ENCODE measurements around the gene FMN1.

DNA sequence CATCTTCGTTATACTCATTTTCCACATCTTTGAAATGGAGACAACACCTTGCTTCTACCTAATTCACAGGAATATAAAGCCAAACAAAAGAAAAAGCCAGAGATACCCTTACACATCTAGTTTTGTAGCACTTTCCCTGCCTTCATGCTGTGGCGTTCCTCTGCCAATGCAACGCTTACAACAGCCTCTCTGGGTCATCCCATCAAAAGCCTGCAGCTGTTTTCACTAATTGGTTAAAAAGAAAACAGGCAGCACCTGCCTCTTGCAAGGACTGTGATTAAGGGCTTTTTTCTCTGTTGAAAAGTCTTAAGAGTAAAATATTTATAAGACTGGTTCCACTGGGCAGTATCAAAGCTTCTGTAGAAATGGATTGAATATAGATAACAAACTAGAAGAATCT, 120.3 kb downstream of the FMN1 start:
- TF ChIP-seq, protein P1, sequence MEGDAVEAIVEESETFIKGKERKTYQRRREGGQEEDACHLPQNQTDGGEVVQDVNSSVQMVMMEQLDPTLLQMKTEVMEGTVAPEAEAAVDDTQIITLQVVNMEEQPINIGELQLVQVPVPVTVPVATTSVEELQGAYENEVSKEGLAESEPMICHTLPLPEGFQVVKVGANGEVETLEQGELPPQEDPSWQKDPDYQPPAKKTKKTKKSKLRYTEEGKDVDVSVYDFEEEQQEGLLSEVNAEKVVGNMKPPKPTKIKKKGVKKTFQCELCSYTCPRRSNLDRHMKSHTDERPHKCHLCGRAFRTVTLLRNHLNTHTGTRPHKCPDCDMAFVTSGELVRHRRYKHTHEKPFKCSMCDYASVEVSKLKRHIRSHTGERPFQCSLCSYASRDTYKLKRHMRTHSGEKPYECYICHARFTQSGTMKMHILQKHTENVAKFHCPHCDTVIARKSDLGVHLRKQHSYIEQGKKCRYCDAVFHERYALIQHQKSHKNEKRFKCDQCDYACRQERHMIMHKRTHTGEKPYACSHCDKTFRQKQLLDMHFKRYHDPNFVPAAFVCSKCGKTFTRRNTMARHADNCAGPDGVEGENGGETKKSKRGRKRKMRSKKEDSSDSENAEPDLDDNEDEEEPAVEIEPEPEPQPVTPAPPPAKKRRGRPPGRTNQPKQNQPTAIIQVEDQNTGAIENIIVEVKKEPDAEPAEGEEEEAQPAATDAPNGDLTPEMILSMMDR (conservative IDR thresholded peaks at IDR 0.05; ENCODE audit: low read depth, low read length) = no peak
- no peak for TF ChIP-seq EZH2 (IDR thresholded peaks at IDR 0.05; ENCODE audit: low read length, unreplicated experiment)
- TF ChIP-seq EZH2phosphoT487 (IDR thresholded peaks at IDR 0.05; ENCODE audit: borderline replicate concordance, low read length) = no peak

Data from PC-3 (cell line).